HepG2 (cell line): ENCODE measurements around the gene TMEM63C. TPM values are rescaled to one million over a fixed set of nuclear protein-coding genes. Genes with fewer than 3 reads are reported as not detected.

ENCODE experiments used
- ATAC-seq: fragments of 200-7000 bp; cut with Tn5 transposase; 3 replicates; pipeline ENCODE4 v1.9.1; 2020; ENCODE audit warnings: mild to moderate bottlenecking, moderate library complexity
- Bru-seq: library from RNA; stranded (reverse); fragments of 400-500 nt; gene quantifications from one replicate; lab custom pipeline; 2021; lab: Mats Ljungman, UMichigan
- BruChase-seq, 2 experiments: library from RNA; stranded (reverse); fragments of 400-500 nt; gene quantifications; one replicate each; lab custom pipeline; 2021; lab: Mats Ljungman, UMichigan
- BruUV-seq: library from RNA; stranded (reverse); fragments of 400-500 nt; replicated peaks from 2 replicates; lab custom pipeline; 2021; lab: Mats Ljungman, UMichigan
- CTCF ChIA-PET: fragments of 300-600 bp; formaldehyde crosslinking; extraction: SDS; loops from one replicate; lab custom pipeline; 2021; ENCODE audit warnings: low total read pairs, inconsistent platforms, low intra/inter-chr PET ratio; lab: Yijun Ruan, JAX
- POLR2A ChIA-PET: fragments of 350-600 bp; sonication (Branson Sonifier 250); formaldehyde crosslinking; loops from one replicate; lab custom pipeline; 2020; ENCODE audit warnings: antibody characterized with exemption, inconsistent platforms; lab: Yijun Ruan, JAX
- DNase-seq: peaks from one replicate; pipeline ENCODE4 v3.0.0-alpha.2; 2015; ENCODE audit warnings: low spot score
- FAIRE-seq: peaks from 3 replicates; lab custom pipeline; 2011; peaks lifted over from hg19 to GRCh38; lab: Jason Lieb, UNC
- H2AFZ ChIP-seq: one replicate; pipeline ENCODE4 v1.6.1; 2011; ENCODE audit warnings: low read length, inconsistent platforms
- H3K27ac ChIP-seq: fragments of 300-600 bp; 3 replicates; pipeline ENCODE4 v1.8.0; 2011; ENCODE audit warnings: mixed run types, mild to moderate bottlenecking, mixed read lengths, low read length, inconsistent platforms; ENCODE audit not compliant: insufficient read depth; ENCODE audit errors: extremely low read length
- H3K27me3 ChIP-seq, 2 experiments: fragments of 200-600 bp in 1 of 2; 2 replicates in 1 of 2; 3 replicates in 1 of 2; pipeline versions ENCODE4 v1.6.0 to v1.8.0; 2011; ENCODE audit warnings: low read length in 2 of 2, mild to moderate bottlenecking in 2 of 2, moderate library complexity in 2 of 2, inconsistent platforms in 1 of 2; ENCODE audit not compliant: insufficient read depth in 2 of 2, control insufficient read depth in 1 of 2
- H3K36me3 ChIP-seq, 2 experiments: fragments of 200-600 bp in 1 of 2; replicated peaks in 1 of 2; 2 replicates in 1 of 2; 3 replicates in 1 of 2; pipeline versions ENCODE4 v1.5.1 to v1.8.0; 2011; ENCODE audit warnings: low read length in 2 of 2, inconsistent platforms in 1 of 2; ENCODE audit not compliant: insufficient read depth in 2 of 2, control insufficient read depth in 1 of 2
- H3K4me1 ChIP-seq: 2 replicates; pipeline ENCODE4 v1.5.1; 2012; ENCODE audit warnings: low read length, inconsistent platforms; ENCODE audit not compliant: insufficient read depth
- H3K4me2 ChIP-seq: 2 replicates; pipeline ENCODE4 v1.6.0; 2011; ENCODE audit warnings: low read depth, low read length, inconsistent platforms
- H3K4me3 ChIP-seq, 3 experiments: fragments of 200-600 bp in 1 of 3; sonication (generic), shearing (Covaris generic) in 1 of 3; replicated peaks in 1 of 3; 2 replicates each; pipeline ENCODE4 v1.5.1; 2011 to 2016; ENCODE audit warnings: low read length in 3 of 3, inconsistent platforms in 2 of 3, low read depth in 2 of 3, mild to moderate bottlenecking in 2 of 3, control low read depth in 1 of 3, mixed read lengths in 1 of 3; ENCODE audit not compliant: insufficient read depth in 1 of 3
- H3K79me2 ChIP-seq: one replicate; pipeline ENCODE4 v1.6.1; 2011; ENCODE audit warnings: low read length, inconsistent platforms; ENCODE audit not compliant: insufficient read depth
- H3K9ac ChIP-seq: 2 replicates; pipeline ENCODE4 v1.6.0; 2011; ENCODE audit warnings: mild to moderate bottlenecking, low read depth, low read length, inconsistent platforms; ENCODE audit not compliant: insufficient read depth
- H3K9me3 ChIP-seq: 2 replicates; pipeline ENCODE4 v1.5.1; 2012; ENCODE audit warnings: mild to moderate bottlenecking, low read length
- H4K20me1 ChIP-seq: 2 replicates; pipeline ENCODE4 v1.6.0; 2011; ENCODE audit warnings: inconsistent platforms, mild to moderate bottlenecking, low read length, moderate library complexity; ENCODE audit not compliant: insufficient read depth
- HBP1 ChIP-seq: IDR thresholded peaks from 2 replicates; pipeline ENCODE4 v1.6.1; 2016; ENCODE audit warnings: low read depth, control low read depth
- KDM2A ChIP-seq: sonication (generic); formaldehyde crosslinking; IDR thresholded peaks from 2 replicates; pipeline ENCODE4 v1.4.0; 2020; ENCODE audit warnings: low read depth, missing genetic modification reagents, borderline replicate concordance
- LRRFIP1 ChIP-seq: sonication (generic); formaldehyde crosslinking; conservative IDR thresholded peaks from 2 replicates; pipeline ENCODE4 v1.4.0; 2020; ENCODE audit warnings: missing genetic modification reagents
- POGZ ChIP-seq: sonication (generic); formaldehyde crosslinking; IDR thresholded peaks from 2 replicates; pipeline ENCODE4 v1.4.0; 2020; ENCODE audit warnings: mild to moderate bottlenecking, missing genetic modification reagents
- SMAD1 ChIP-seq: sonication (generic); formaldehyde crosslinking; IDR thresholded peaks from 2 replicates; pipeline ENCODE4 v1.4.0; 2020; ENCODE audit warnings: missing genetic modification reagents, low read depth, mild to moderate bottlenecking, borderline replicate concordance
- ZNF10 ChIP-seq: sonication (generic); formaldehyde crosslinking; IDR thresholded peaks from 2 replicates; pipeline ENCODE4 v1.4.0; 2020; ENCODE audit warnings: mild to moderate bottlenecking, low read depth, missing genetic modification reagents, borderline replicate concordance
- ZSCAN5A ChIP-seq: sonication (generic); formaldehyde crosslinking; IDR thresholded peaks from 2 replicates; pipeline ENCODE4 v1.8.0; 2022; ENCODE audit warnings: mild to moderate bottlenecking, missing genetic modification reagents, borderline replicate concordance
- ZXDC ChIP-seq: sonication (generic); formaldehyde crosslinking; IDR thresholded peaks from 2 replicates; pipeline ENCODE4 v1.5.0; 2020; ENCODE audit warnings: mild to moderate bottlenecking, missing genetic modification reagents
- WGBS: methylation state at CpG from one replicate; pipeline ENCODE4 v1.1.6; 2017; ENCODE audit warnings: low lambda C conversion rate; 5-methylcytosine and 5-hydroxymethylcytosine counted together
- in situ Hi-C: cut with HindIII; loops from 2 replicates; pipeline ENCODE4 v1.10.0; 2017; ENCODE audit warnings: low pct_unique_long_range_greater_than_20kb; ENCODE audit not compliant: extremely low pct_ligation_motif_present
- intact Hi-C: fragments of 100-400 bp; cut with micrococcal nuclease; formaldehyde crosslinking; loops from one replicate; pipeline ENCODE4 v1.10.0; 2022; ENCODE audit not compliant: unreplicated experiment
- long read RNA-seq, 2 experiments: library from RNA in 1 of 2; library from polyadenylated mRNA in 1 of 2; stranded (forward) in 1 of 2; unstranded in 1 of 2; transcript quantifications; one replicate each; pipeline ENCODE4 v2.0.0, GENCODE V29; 2019 to 2022
- polyA minus RNA-seq, 3 experiments: library from RNA; depleted of rRNA, polyadenylated mRNA; stranded (reverse); fragments of >200 nt; gene quantifications; 2 replicates each; pipeline ENCODE4 v1.2.3, GENCODE V29; 2011; ENCODE audit warnings: low replicate concordance in 1 of 3
- polyA plus RNA-seq, 8 experiments: library from polyadenylated mRNA; depleted of rRNA in 3 of 8; stranded (reverse) in 7 of 8; unstranded in 1 of 8; fragments of >200 nt; fragmentation: Illumina TruSeq in 4 of 8; extraction: Trizol in 4 of 8; gene quantifications; 2 replicates each; pipeline versions ENCODE4 v1.2.1 to v1.2.3, GENCODE V29; 2011 to 2016; ENCODE audit warnings: low read depth in 4 of 8, missing spikeins in 1 of 8, mixed read lengths in 1 of 8; ENCODE audit not compliant: insufficient read depth in 1 of 8
- total RNA-seq, 5 experiments: library from RNA; depleted of rRNA; stranded (reverse); fragments of >200 nt; fragmentation: Illumina TruSeq; extraction: Trizol; gene quantifications; 2 replicates each; pipeline ENCODE4 v1.2.3, GENCODE V29; 2016; ENCODE audit warnings: low read depth in 1 of 5

The TMEM63C gene
- total RNA-seq (2016; rRNA removed; fragmentation: Illumina TruSeq; extraction: Trizol) (0.08 and 0.27 TPM in 2 replicates), polyA plus RNA-seq (2011; rRNA removed) (0.17 and 0.59 TPM in 2 replicates), polyA minus RNA-seq (2011; rRNA and poly(A)+ RNA removed; ENCODE audit: low replicate concordance) (0.28 TPM in 1 of 2 replicates, not detected in the other), Bru-seq, nascent RNA (percentile 3 among the genes with signal in this experiment), BruChase-seq, experiment 1, labeled RNA remaining after a 6-hour chase (percentile 13 among the genes with signal in this experiment), BruChase-seq, experiment 2, labeled RNA remaining after a 2-hour chase (percentile 7 among the genes with signal in this experiment)
- 1.1 TPM in 1 of 2 replicates, not detected in the other for total RNA-seq (2016; cell fraction: cytosol; rRNA removed; fragmentation: Illumina TruSeq; extraction: Trizol; ENCODE audit: low read depth)
- total RNA-seq (2016; cell fraction: insoluble cytoplasmic fraction; rRNA removed; fragmentation: Illumina TruSeq; extraction: Trizol): 0.19 TPM in 1 of 2 replicates, not detected in the other
- total RNA-seq (2016; cell fraction: membrane; rRNA removed; fragmentation: Illumina TruSeq; extraction: Trizol): 1.3 TPM in 1 of 2 replicates, not detected in the other
- 1.0 TPM in 1 of 2 replicates, not detected in the other for total RNA-seq (2016; cell fraction: nucleus; rRNA removed; fragmentation: Illumina TruSeq; extraction: Trizol)
- polyA plus RNA-seq (2011; cell fraction: cytosol; rRNA removed): 0.18 and 0.24 TPM in 2 replicates
- polyA plus RNA-seq (2011; cell fraction: nucleus; rRNA removed): 0.90 and 1.1 TPM in 2 replicates
- polyA plus RNA-seq (2012): 0.52 and 0.55 TPM in 2 replicates
- 0.12 and 0.34 TPM in 2 replicates for polyA plus RNA-seq (2016; cell fraction: cytosol; fragmentation: Illumina TruSeq; extraction: Trizol; ENCODE audit: low read depth)
- not detected in 2 replicates for polyA plus RNA-seq (2016; cell fraction: insoluble cytoplasmic fraction; fragmentation: Illumina TruSeq; extraction: Trizol; ENCODE audit: low read depth)
- polyA plus RNA-seq (2016; cell fraction: membrane; fragmentation: Illumina TruSeq; extraction: Trizol; ENCODE audit: low read depth): not detected in 2 replicates
- polyA plus RNA-seq (2016; cell fraction: nucleus; fragmentation: Illumina TruSeq; extraction: Trizol; ENCODE audit: insufficient read depth, low read depth): 0.49 TPM in 1 of 2 replicates, not detected in the other
- 1.8 TPM in 1 of 2 replicates, not detected in the other for polyA minus RNA-seq (2011; cell fraction: cytosol; rRNA and poly(A)+ RNA removed)
- 0.26 and 0.37 TPM in 2 replicates for polyA minus RNA-seq (2011; cell fraction: nucleus; rRNA and poly(A)+ RNA removed)
- long read RNA-seq, experiment 1: 0 reads
- long read RNA-seq, experiment 2: 0 reads

GRCh38 chr14:77181603-77182437 is at the start of gene TMEM63C:
TMEM63C (plus strand) TSS chr14:77181798; CDS start chr14:77218814, 37,016 bp downstream.
- H3K9ac ChIP-seq: no peak within 1 kb of the TSS
- peak within 1 kb of the TSS; percentile 45 to 75 (median 50) for H3K4me3 ChIP-seq
- H3K36me3 ChIP-seq: no peaks in the 10 kb centered on the region
- H3K27me3 ChIP-seq: peaks cover 4 to 23% of the 10 kb centered on the region in 2 experiments; a peak in 4 of 5 replicates
- no peak within 1 kb of the TSS for H2AFZ ChIP-seq
- H3K9me3 ChIP-seq: no peaks in the 10 kb centered on the region
- ATAC-seq (peak; percentile 75), DNase-seq (peak; percentile 29), FAIRE-seq (no peak)
- ChIA-PET POLR2A (no interaction called here), CTCF (no interaction called here)
- H3K79me2 ChIP-seq: no peaks in the 10 kb centered on the region
- no peaks in the 10 kb centered on the region for H4K20me1 ChIP-seq
- H3K27ac ChIP-seq: no peak within 1 kb of the TSS
- peaks cover 55% of the 10 kb centered on the region for H3K4me1 ChIP-seq
- intact Hi-C loops: no loop called here
- no CpG with 5 or more reads among the region's 46 CpGs for WGBS
- in situ Hi-C loops: no loop called here
- peak within 1 kb of the TSS; percentile 85 for H3K4me2 ChIP-seq
- no TSS peak for BruUV-seq
- TF ChIP-seq ZXDC (CRISPR knock-in tag) (no peak), SMAD1 (CRISPR knock-in tag) (no peak), LRRFIP1 (CRISPR knock-in tag) (no peak), ZSCAN5A (CRISPR knock-in tag) (no peak), HBP1 (CRISPR knock-in tag) (no peak), POGZ (CRISPR knock-in tag) (no peak), ZNF10 (CRISPR knock-in tag) (no peak), KDM2A (CRISPR knock-in tag) (peak; percentile 33; the same call in 1 of the 2 replicates)
